Testis (tissue), 2 donors: ENCODE data around the gene APOL5.
"Not testable (repeated sequence)": the region's sequence is repeated elsewhere in the genome, so short reads cannot be mapped to it uniquely, and the experiment has no call there.

Source experiments
- POLR2A ChIP-seq: fragments of 450-650 bp; IDR thresholded peaks from one replicate; pipeline ENCODE4 v1.6.1; 2017; ENCODE audit warnings: antibody characterized with exemption, mild to moderate bottlenecking, moderate library complexity
- TF ChIP-seq, protein P1 (sequence below), 3 experiments: fragments of 450-650 bp in 2 of 3; fragments of 200-600 bp in 1 of 3; sonication (generic) in 1 of 3; IDR thresholded peaks; one replicate each; pipeline ENCODE4 v1.5.1; 2016 to 2019; ENCODE audit warnings: antibody characterized with exemption in 3 of 3, mild to moderate bottlenecking in 2 of 3, moderate library complexity in 1 of 3

DNA sequence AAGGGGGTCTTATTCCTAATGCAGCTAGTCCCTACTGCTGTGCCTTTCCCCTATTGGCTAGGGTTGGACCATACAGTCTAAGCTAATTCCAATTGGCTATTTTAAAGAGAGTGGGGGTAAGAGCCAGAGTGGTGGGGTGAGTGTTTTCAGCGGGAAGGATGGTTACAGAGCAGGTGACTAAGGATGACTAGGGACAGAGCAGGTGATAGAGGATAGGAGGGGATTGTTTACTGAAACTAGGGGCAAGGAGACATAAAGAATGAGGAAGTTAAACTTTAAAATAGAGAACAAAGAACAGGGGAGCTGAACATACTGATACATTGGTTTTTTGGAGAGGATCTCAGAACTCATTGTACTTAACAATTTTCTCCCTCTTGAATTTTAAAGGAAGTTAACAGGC is 41.6 kb upstream of the APOL5 start:
- TF ChIP-seq, protein P1, sequence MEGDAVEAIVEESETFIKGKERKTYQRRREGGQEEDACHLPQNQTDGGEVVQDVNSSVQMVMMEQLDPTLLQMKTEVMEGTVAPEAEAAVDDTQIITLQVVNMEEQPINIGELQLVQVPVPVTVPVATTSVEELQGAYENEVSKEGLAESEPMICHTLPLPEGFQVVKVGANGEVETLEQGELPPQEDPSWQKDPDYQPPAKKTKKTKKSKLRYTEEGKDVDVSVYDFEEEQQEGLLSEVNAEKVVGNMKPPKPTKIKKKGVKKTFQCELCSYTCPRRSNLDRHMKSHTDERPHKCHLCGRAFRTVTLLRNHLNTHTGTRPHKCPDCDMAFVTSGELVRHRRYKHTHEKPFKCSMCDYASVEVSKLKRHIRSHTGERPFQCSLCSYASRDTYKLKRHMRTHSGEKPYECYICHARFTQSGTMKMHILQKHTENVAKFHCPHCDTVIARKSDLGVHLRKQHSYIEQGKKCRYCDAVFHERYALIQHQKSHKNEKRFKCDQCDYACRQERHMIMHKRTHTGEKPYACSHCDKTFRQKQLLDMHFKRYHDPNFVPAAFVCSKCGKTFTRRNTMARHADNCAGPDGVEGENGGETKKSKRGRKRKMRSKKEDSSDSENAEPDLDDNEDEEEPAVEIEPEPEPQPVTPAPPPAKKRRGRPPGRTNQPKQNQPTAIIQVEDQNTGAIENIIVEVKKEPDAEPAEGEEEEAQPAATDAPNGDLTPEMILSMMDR (IDR thresholded peaks at IDR 0.05), result not testable (repeated sequence)
- not testable (repeated sequence) for TF ChIP-seq POLR2A
